ELF-1 (cell line): ENCODE data around the gene NFATC2IP.

ENCODE experiments used
- DNase-seq: peaks from one replicate; pipeline ENCODE4 v3.0.0-alpha.2; 2016; ENCODE audit warnings: low read depth, low spot score

Gene NFATC2IP

DNA sequence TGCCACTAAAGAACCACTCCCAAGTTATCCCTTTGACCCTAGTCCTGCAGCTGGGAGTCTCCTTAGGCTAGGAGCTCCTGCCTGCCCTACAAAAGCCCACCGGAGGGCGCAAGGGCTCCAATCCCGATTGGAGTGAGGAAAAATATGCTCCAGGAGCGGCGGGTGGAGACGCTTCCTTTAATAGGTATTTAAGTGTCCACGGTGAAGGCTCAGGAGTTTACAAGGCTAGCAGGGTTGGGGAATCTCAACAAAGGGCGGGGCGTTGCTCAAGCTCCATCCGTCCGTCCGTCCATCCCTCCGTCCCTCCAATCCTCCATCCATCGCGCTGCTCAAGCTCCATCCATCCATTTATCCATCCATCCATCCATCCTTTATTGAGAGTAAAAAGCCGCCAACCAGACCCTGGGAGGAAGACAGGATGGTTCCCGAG is 23.3 kb downstream of the NFATC2IP start:
- DNase-seq = peak; percentile 82

DNA sequence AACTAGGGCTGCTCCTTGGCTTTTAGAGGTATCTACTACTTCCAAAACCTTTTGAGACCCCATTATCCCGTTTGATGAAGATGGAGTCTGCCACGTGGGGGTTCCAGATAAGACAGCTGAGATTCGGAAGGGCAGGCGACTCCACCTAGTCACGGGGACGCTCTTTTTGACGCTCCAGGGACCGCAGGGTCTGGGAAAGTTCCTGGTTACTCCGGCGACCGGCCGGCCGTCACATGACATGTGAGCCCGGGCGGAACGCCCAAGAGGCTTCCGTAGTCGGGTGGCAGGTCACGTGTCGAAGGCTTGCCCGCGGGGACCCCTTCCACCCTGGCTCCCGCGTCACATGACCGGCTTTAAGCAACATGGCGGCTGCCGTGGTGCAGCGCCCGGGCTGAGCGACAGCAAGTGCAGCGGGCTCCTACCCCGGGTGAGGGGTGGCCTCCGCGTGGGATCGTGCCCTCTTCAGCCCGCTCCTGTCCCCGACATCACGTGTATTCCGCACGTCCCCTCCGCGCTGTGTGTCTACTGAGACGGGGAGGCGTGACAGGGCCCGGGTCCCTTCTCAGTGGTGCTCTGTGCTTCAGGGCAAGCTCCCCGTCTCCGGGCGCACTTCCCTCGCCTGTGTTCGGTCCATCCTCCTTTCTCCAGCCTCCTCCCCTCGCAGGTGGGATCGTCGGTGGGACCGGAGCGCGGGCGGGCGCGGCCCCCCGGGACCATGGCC is 23.9 kb downstream of the NFATC2IP start, which contains the start of gene SPNS1:
TSS of gene SPNS1 (plus strand) at position 342 of the 721 bp plus-strand sequence. CDS start at position 716, 374 bp downstream.
- peak; percentile 98 for DNase-seq

DNA sequence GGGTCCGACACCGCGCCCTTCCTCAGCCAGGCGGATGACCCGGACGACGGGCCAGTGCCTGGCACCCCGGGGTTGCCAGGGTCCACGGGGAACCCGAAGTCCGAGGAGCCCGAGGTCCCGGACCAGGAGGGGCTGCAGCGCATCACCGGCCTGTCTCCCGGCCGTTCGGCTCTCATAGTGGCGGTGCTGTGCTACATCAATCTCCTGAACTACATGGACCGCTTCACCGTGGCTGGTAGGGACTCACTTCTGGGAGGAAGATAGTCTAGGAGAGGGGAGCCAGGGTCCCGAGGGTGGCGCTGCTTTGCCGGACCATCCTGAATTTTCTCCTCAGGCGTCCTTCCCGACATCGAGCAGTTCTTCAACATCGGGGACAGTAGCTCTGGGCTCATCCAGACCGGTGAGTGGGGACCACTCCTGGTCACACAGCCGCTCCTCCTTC is 24.4 kb downstream of the NFATC2IP start:
- DNase-seq = no peak

DNA sequence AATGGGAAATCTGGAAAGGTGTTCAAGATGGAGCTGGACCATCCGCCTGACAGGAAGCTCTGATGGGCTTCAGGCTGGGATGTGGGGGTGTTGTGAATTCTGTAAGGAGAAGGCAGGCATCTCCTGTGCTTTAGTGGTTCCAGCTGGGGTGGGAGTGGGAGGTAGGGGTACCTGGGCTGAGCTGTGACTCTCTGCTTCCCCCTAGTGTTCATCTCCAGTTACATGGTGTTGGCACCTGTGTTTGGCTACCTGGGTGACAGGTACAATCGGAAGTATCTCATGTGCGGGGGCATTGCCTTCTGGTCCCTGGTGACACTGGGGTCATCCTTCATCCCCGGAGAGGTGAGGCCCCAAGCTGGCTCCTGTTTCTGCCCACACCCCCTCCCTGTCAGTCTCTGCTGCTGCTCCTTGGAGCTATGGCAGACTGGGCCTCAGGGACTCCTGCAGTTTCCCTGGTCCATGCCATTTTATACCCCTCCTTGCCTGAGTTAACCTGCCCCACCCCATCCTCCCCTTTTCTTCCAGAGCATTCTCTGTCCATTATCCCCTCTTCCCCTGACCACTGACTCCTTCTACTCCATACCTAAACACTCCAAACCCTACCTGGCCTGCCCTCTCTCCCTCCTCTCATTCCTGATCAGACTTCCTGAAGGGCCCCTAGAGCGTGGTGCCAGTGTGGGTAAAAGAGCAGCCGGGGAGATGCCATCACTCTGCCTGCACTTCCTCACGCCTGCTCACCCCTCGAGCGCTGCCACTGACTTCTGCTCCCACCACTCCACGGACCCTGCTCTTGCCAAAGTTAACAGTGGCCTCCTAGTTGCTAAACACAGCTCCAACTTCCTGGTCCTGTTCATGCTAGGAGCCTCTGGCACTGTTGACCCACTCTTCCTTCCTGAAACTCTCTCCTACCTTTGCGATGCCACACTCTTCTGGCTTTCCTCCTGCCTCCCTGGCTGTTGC is 27.2 kb downstream of the NFATC2IP start:
- peak; percentile 39 for DNase-seq

DNA sequence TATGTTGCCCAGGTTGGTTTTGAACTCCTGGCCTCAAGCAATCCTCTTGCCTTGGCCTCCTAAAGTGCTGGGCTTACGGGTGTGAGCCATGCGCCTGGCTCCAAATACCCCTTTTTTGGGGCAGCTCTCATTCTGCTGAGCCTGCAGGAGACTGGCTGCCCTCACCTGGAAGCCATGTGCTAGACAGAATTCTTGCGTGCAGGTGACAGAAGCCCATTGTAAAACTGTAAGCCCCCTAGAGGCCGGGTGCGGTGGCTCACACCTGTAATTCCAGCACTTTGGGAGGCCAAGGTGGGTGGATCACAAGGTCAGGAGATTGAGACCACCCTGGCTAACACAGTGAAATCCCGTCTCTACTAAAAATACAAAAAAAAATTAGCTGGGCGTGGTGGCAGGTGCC is 29.6 kb downstream of the NFATC2IP start:
- peak; percentile 37 for DNase-seq

DNA sequence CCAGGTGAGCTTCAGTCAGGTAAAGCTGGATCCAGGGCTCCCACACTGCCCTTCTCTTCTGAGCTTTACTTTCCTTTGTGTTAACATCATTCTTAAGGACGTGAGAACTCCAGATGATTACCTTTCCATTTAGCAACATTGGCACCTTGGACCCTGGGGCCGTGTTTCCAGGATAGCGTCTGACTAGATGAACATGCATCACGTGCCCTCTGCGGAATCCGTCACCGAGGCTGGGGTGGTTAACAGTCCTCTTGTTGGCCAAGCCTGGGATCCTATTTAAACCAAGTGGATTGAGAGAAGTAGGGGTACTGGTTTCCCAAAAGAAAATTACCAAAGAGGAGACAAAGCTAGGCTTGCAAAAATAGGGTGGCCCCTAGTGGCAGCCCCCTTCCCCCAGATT is 30.2 kb downstream of the NFATC2IP start:
- DNase-seq = no peak

DNA sequence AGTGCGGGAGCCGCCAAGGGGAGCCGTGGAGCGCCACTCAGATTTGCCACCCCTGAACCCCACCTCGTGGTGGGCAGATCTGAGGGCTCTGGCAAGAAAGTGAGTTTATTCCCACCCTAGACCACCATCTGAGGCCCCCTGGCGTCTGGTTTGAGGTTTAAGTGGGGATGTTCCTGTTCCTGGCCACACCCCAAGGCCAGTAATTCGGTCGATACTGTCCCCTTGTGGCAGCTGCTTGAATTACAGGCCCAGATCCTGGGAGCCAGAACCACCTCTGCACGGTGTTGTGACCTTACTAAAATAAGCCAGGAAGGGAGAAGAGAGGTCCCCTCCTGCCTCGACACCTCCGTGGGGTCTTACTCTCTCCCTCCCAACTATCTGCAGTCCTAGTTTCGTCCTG is 30.8 kb downstream of the NFATC2IP start:
- peak; percentile 79 for DNase-seq

DNA sequence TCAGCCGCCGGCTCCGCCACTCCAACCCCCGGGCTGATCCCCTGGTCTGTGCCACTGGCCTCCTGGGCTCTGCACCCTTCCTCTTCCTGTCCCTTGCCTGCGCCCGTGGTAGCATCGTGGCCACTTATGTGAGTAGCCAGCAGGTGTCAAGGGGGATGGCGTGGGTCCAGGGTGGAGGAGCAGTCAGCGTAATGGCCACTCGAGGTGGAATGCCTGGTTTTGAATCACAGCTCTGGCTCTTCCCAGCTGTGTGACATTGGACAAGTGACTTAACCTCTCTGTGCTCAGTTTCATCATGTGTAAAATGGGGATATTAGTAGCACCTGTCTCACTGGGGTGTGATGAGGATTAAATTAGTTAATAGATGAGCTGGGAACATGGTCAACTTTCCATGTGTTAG is 31.7 kb downstream of the NFATC2IP start:
- DNase-seq = no peak

DNA sequence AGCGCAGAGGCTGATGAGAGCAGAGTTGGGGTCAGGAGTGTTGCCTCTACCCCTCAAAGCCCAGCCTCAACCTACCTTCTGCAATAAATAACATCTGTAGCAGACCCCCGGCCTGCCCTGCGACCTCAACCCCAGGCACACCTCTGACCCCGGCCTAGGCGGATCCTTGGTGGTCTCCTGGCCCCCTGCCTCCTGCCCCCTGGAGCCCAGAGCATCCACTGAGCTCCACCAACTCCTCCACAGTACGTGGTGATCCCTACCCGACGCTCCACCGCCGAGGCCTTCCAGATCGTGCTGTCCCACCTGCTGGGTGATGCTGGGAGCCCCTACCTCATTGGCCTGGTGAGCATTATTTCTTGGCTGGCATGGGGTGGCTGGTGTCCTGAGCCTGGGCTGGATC is 32.2 kb downstream of the NFATC2IP start:
- DNase-seq = no peak

DNA sequence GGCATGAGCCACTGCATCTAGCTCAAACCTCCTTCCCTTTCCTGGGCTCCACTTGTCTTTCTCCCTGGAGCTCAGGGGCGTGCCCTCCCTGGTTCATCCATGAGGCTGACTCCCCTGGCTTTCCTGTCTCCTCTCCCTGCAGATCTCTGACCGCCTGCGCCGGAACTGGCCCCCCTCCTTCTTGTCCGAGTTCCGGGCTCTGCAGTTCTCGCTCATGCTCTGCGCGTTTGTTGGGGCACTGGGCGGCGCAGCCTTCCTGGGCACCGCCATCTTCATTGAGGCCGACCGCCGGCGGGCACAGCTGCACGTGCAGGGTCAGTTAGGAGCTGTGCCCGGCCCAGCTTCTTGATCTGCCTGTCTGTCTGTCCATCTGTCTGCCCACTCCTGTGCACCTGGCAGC is 32.9 kb downstream of the NFATC2IP start:
- DNase-seq = no peak

DNA sequence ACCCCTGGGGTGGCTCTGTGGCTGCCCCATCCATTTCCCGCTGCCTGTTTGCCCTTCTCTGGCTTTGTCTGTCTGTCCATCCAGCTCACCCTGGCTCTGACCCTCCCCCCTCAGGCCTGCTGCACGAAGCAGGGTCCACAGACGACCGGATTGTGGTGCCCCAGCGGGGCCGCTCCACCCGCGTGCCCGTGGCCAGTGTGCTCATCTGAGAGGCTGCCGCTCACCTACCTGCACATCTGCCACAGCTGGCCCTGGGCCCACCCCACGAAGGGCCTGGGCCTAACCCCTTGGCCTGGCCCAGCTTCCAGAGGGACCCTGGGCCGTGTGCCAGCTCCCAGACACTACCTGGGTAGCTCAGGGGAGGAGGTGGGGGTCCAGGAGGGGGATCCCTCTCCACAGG is 33.4 kb downstream of the NFATC2IP start:
- DNase-seq = no peak

DNA sequence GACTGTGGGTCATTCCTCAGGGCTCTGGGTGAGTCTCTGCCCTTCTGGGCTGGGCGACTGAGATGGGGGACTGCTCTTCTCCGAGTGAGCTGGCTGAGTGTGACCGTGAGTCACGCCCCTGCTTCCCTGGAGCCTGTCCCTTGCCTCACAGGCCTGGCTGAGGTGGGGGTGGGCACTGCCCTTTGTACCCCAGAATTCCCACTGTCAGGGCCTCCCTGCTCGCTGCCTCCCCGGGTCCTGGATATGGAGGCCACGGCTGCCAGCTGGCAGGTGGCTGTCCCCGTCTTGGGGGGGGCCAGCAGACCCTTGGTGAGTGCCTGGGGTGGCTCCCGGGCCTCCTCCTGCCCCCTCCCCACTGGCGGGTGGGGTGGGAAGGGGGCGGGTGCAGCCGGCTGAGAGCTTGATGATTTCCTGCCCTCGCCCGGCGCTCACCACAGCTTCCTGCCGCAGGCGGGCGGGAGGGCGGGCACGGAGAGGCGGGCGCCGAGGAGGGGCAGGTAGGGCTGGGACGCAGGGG is 33.9 kb downstream of the NFATC2IP start, which contains the start of gene LAT:
TSS of gene LAT (plus strand) at position 434 of the 517 bp plus-strand sequence. CDS start 366 bp downstream, outside the sequence.
- DNase-seq = no peak

DNA sequence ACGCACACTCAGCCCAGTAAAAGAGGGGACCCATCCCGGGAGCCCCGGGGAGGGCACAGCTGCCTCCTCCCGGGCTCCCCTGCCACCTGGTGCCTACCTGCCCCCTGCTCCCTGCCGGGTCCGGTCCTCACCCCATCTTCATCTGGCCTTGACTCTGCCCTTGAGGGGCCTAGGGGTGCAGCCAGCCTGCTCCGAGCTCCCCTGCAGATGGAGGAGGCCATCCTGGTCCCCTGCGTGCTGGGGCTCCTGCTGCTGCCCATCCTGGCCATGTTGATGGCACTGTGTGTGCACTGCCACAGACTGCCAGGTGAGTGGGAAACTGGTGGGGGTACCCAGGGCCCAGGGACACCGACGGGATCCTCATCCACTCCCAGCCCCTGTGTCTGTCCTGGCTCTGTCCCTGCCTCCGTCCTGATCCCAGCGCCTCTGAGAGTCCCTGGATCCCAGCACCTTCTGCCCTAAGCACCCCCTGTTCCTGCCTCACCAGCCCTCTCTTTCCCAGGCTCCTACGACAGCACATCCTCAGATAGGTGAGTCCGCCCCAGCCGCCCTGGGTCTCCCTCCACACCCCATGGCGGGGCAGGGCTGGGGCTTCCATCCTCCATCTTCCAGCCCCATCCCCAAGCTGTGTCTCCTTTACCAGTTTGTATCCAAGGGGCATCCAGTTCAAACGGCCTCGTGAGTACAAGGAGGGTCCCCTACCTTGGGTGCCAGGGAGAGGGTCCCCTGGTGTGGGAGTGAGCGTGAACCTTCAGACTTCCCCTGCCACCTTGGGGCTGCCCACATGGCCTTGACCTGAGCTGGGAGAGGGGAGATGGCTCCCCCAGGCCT is 34.7 kb downstream of the NFATC2IP start:
- DNase-seq = no peak

DNA sequence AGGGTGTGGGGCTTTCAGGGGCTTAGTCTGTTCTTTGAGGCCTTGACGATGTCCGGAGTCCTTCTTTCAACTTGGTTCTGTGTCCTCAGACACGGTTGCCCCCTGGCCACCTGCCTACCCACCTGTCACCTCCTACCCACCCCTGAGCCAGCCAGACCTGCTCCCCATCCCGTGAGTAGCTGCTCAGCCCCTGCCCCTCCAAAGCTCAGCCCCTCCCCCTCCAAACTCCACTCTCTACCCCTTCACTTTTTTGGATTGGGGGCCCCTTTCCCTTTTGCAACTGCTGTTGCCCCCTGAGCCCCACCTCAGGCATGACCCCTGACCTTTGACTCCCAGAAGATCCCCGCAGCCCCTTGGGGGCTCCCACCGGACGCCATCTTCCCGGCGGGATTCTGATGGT is 35.3 kb downstream of the NFATC2IP start:
- no peak for DNase-seq

DNA sequence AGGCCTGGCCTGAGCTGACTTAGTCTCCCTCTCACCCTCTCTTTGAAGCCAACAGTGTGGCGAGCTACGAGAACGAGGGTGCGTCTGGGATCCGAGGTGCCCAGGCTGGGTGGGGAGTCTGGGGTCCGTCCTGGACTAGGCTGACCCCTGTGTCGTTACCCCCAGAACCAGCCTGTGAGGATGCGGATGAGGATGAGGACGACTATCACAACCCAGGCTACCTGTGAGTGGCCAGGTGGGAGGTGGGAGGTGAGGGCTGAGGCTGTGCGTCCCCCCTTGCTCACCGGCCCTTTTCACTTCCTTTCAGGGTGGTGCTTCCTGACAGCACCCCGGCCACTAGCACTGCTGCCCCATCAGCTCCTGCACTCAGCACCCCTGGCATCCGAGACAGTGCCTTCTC is 35.8 kb downstream of the NFATC2IP start:
- DNase-seq = no peak

DNA sequence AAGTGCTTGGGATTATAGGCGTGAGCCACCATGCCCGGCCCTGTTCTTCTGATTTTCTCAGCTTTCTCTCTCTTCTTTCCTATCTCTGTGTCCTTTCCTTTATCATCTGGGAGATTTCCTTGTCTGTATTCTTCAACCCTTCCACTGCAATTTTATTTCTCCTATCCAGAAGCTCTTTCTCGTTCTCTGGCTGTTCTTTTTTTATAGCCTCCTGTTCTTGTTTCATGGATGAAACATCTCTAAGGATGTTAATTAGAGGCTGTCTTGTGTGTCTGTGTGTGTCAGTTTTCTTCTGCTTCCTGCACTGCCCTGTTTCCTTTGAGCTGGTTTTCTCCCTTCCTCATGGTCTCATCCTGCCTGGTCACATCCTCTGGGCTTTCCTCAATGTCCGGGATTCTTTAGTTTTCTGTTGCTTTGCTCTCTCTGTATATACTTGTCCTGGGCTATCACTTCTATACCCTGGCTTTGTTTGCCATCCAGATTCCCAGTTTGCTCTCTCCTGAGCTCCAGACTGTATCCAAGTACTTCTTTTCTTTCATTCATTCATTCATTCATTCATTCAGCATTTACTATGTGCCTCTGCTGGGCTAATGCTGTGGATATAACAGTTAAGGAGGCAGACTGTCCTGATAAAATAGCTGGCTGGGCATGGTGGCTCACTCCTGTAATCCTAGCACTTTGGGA is 36.6 kb downstream of the NFATC2IP start:
- DNase-seq = no peak

DNA sequence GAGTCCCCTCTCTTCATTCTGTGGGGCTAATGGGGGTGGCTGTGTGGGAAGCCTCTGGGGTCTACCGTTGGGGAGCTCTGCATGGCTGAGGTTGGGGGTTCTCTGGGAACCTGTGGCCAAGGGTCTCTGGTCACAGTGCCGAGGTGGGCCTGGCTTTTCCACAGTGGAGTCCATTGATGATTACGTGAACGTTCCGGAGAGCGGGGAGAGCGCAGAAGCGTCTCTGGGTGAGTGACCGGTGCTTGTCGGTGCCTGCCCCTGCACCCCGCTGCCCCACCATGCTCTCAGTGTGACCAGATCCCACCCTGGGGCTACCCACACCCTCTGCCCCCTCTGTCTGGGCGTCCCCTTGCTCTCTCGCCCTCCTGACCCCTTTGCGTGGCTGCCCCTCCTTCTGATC is 38.6 kb downstream of the NFATC2IP start:
- no peak for DNase-seq

DNA sequence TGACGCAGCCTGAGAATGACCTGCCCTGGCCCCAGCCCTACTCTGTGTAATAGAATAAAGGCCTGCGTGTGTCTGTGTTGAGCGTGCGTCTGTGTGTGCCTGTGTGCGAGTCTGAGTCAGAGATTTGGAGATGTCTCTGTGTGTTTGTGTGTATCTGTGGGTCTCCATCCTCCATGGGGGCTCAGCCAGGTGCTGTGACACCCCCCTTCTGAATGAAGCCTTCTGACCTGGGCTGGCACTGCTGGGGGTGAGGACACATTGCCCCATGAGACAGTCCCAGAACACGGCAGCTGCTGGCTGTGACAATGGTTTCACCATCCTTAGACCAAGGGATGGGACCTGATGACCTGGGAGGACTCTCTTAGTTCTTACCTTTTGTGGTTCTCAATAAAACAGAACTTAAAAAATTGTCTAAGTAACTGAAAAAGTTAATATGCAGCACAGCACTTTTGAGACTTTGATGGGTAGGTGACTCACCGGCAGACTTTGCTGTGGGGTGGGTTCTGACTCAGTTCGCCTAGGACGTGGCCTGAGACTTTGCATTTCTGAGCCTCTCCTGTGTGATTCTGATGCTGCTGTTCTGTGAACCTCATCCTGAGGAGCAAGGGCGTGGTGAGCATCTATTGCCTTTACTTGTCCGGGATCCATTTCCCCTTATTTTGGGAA is 39.8 kb downstream of the NFATC2IP start:
- DNase-seq = no peak

DNA sequence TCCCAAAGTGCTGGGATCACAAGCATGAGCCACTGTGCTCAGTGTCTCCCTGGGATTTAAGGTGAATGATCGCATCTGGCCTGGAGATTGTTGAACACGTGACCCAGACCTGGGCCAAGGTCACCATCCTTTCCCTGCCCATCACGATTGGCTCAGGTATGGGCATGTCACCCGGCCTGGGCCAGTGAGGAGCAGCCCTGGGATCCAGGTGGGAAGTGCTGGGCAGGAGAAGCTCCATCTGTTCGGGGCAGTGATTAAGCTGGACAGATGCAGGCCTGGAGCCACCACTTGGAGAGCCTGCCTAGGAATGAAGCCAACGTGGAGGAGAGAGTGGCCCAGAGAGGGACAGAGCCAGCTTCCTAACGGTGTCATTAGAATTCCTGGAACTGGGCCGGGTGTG is 41.0 kb downstream of the NFATC2IP start:
- DNase-seq = no peak

DNA sequence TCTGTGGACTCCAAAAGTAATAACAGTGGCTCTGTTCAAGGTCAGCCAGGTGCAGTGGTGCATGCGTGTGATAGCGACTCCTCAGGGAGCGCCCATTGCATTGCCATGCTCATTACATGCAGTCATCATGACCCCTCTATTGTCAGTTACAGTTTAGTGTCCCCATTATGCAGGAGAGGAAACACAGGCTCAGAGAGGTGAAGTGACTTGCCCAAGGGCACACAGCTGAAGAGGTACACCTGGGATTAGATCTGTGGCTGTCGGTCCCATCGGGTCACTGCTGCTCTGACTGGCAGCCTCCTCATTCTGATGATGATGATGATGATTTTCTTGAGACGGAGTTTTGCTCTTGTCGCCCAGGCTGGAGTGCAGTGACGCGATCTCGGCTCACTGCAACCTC is 41.8 kb downstream of the NFATC2IP start:
- DNase-seq = no peak
